22Rv1 (cell line): ENCODE data around the gene RPS6KC1.
"Not testable (repeated sequence)": the region's sequence is repeated elsewhere in the genome, so short reads cannot be mapped to it uniquely, and the experiment has no call there.

Source experiments
- H3K27ac ChIP-seq: fragments of 450-650 bp; 2 replicates; pipeline ENCODE4 v1.5.1; 2017
- ZFX ChIP-seq: fragments of 450-650 bp; IDR thresholded peaks from 2 replicates; pipeline ENCODE4 v1.6.1; 2017; ENCODE audit warnings: antibody characterized with exemption, borderline replicate concordance
- TF ChIP-seq, protein P1 (sequence below): fragments of 450-650 bp; IDR thresholded peaks from 2 replicates; pipeline ENCODE4 v1.5.1; 2017; ENCODE audit warnings: mild to moderate bottlenecking

RPS6KC1 gene

GRCh38 chr1:213200630-213201029, 149.6 kb downstream of the RPS6KC1 start:
- no peak overlapping the region for H3K27ac ChIP-seq
- TF ChIP-seq ZFX: no peak
- TF ChIP-seq, protein P1, sequence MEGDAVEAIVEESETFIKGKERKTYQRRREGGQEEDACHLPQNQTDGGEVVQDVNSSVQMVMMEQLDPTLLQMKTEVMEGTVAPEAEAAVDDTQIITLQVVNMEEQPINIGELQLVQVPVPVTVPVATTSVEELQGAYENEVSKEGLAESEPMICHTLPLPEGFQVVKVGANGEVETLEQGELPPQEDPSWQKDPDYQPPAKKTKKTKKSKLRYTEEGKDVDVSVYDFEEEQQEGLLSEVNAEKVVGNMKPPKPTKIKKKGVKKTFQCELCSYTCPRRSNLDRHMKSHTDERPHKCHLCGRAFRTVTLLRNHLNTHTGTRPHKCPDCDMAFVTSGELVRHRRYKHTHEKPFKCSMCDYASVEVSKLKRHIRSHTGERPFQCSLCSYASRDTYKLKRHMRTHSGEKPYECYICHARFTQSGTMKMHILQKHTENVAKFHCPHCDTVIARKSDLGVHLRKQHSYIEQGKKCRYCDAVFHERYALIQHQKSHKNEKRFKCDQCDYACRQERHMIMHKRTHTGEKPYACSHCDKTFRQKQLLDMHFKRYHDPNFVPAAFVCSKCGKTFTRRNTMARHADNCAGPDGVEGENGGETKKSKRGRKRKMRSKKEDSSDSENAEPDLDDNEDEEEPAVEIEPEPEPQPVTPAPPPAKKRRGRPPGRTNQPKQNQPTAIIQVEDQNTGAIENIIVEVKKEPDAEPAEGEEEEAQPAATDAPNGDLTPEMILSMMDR: no peak

DNA sequence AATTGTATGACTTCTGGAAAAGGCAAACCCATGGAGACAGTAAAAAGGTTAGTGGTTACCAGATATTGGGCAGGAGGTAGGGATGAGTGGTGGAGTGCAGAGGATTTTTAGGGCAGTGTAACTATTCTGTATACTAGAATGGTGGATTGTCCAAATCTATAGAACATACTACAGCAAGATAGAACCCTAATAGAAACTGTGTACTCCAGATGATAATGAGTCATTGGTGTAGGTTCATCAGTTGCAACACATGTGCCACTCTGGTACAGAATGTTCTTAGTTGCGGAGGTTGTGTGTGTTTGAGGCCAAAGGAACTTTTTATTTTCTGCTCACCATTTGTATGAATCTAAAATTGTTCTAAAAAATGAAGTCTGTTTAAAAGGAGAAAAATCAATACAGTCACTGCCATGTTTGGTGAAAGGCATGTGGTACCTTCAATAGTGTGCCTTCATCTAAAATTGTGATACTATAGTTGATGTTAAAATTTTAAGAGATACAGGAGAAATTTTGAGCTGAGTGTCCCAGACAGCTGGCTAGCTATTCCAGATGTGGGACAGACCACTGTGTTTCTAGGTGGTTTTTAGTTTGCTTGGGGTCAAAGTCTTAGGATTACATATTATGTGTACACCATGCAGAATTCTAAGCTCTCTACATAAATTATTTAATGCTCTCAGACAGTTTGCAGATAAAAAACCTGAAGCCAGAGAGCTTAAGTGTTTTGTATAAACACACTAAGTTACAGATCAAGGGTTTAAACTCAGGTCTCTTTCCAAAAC, 150.5 kb downstream of the RPS6KC1 start:
- TF ChIP-seq, protein P1: no peak
- no peak for TF ChIP-seq ZFX
- H3K27ac ChIP-seq: no peak overlapping the region

DNA sequence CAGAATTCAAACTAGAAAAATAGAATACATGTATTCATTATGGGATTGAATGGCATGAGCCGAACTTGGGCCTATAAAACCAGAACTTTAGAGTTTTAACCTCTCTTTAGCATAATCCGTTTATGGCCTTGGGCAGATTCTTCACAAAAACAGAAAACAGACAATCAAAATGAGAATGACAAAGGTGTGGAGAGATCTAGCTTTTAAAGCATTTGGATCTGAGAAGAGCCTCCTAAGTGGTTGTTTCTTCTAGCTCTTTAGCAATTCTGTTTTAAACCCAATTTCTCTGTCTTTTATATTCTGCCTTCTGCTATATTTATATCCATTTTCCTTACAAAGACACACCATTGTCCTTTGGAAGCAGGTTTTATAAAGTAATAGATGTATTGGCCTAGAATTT, 160.2 kb downstream of the RPS6KC1 start:
- TF ChIP-seq, protein P1: no peak
- no peak for TF ChIP-seq ZFX
- no peak overlapping the region for H3K27ac ChIP-seq

DNA sequence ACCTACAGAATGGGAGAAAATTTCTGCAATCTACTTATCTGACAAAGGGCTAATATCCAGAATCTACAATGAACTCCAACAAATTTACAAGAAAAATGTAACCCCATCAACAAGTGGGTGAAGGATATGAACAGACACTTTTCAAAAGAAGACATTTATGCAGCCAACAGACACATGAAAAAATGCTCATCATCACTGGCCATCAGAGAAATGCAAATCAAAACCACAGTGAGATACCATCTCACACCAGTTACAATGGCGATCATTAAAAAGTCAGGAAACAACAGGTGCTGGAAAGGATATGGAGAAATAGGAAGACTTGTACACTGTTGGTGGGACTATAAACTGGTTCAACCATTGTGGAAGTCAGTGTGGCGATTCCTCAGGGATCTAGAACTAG, 168.0 kb downstream of the RPS6KC1 start:
- not testable (repeated sequence) for H3K27ac ChIP-seq

DNA sequence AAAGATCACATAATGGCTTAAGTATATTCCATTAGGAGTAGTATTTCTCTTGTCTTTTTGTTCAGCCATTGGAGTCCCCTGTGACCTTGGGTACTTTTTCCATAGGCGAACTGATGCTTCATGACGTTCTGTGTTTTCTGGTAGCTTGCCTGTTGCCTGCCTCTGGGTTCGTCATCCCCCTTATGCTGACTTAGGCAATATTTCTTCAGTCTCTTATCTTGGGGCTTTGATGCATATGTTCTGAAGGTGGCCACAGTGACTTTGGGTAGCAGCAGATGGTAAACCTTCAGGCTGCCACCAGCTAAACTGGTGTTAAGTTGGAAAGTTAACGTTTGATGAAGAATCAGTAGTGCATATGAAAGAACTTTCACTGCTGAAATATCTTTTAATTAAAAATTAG, 170.2 kb downstream of the RPS6KC1 start:
- no peak for TF ChIP-seq ZFX
- TF ChIP-seq, protein P1: no peak
- H3K27ac ChIP-seq: no peak overlapping the region

GRCh38 chr1:213227458-213227857, 176.4 kb downstream of the RPS6KC1 start:
- TF ChIP-seq, protein P1: no peak
- TF ChIP-seq ZFX: no peak

GRCh38 chr1:213231795-213232231, 180.8 kb downstream of the RPS6KC1 start:
- no peak overlapping the region for H3K27ac ChIP-seq
- no peak for TF ChIP-seq ZFX
- TF ChIP-seq, protein P1: no peak

More at GRCh38 chr1:213227458-213227857, 176.4 kb downstream of the RPS6KC1 start:
- no peak overlapping the region for H3K27ac ChIP-seq
